HuH-7.5 (cell line): ENCODE data around the gene S100P.
A peak's percentile ranks its signal among the peaks of the same experiment; 100 is the strongest.
"Not testable (repeated sequence)": the region's sequence is repeated elsewhere in the genome, so short reads cannot be mapped to it uniquely, and the experiment has no call there.

Experiments
- DNase-seq: peaks from one replicate; pipeline ENCODE4 v3.0.0; 2011; ENCODE audit warnings: low spot score

S100P gene

DNA sequence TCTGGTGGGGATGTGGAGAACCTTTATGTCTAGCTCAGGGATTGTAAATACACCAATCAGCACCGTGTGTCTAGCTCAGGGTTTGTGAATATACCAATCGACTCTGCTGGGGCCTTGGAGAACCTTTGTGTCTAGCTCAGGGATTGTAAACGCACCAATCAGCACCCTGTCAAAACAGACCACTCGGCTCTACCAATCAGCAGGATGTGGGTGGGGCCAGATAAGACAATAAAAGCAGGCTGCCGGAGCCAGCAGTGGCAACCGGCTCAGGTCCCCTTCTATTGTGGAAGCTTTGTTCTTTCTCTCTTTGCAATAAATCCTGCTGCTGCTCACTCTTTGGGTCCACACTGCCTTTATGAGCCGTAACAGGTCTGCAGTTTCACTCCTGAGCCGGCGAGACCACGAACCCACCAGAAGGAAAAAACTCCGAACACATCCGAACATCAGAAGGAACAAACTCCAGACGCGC lies 20.5 kb upstream of the S100P start:
- DNase-seq = not testable (repeated sequence)

DNA sequence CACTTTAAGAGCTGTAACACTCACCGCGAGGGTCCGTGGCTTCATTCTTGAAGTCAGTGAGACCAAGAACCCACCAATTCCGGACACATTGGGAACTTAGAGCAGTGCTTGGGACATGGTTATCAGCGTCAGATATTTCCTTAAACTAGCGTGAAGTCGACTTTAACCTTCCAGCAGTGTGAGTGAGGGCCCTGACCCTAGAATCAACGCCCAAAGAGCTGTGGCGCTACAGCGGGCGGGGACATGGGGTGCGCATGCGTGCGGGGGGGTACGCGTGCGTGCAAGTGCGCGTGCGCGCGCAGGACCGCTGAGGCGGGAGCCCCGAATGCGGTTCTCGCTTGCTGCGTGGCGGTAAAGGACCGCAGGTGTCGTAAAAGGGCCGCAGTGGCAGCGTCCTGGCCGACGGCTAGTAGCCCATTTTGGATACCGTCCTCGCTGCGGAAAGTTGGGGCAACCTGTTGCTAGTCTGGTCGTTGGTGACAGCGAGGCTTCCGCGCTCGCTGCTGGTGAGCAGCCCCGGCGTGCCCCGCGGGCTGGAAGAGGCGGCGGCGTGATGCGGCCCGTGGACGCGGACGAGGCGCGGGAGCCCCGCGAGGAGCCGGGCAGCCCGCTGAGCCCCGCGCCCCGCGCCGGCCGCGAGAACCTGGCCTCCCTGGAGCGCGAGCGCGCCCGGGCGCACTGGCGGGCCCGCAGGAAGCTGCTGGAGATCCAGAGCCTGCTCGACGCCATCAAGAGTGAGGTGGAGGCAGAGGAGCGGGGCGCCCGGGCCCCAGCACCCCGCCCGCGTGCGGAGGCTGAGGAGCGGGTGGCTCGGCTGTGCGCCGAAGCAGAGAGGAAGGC lies 19.8 kb upstream of the S100P start:
- peak; percentile 99 for DNase-seq

DNA sequence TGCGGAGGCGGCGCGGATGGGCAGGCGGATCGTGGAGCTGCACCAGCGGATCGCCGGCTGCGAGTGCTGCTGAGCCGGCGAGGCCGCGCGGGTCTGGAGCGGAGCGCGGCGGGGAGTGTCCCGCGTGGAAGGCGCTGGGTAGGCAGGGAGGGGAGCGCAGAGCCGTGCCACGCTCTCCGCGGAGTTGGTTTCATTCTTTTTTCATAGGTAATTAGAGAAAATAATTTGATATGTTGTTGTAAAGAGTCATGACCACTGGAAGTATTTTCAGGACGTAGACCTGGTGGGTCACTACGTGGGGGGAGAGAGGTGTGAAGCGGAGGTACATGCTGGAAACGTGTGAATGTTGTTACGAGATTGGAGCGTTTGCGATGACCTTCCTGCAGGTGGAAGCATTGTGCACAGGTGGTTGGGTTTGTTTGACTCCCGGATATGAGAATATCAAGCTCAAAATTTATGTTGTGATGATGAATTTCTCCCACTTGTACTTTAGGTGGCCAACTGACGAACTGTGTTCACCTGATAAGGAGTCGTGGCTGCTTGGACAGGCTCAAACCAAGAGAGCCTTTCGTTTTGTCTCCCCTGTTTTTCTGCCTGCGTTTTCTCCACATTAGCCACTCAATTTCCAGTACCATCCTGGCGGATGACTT lies 19.1 kb upstream of the S100P start:
- DNase-seq = peak; percentile 77

DNA sequence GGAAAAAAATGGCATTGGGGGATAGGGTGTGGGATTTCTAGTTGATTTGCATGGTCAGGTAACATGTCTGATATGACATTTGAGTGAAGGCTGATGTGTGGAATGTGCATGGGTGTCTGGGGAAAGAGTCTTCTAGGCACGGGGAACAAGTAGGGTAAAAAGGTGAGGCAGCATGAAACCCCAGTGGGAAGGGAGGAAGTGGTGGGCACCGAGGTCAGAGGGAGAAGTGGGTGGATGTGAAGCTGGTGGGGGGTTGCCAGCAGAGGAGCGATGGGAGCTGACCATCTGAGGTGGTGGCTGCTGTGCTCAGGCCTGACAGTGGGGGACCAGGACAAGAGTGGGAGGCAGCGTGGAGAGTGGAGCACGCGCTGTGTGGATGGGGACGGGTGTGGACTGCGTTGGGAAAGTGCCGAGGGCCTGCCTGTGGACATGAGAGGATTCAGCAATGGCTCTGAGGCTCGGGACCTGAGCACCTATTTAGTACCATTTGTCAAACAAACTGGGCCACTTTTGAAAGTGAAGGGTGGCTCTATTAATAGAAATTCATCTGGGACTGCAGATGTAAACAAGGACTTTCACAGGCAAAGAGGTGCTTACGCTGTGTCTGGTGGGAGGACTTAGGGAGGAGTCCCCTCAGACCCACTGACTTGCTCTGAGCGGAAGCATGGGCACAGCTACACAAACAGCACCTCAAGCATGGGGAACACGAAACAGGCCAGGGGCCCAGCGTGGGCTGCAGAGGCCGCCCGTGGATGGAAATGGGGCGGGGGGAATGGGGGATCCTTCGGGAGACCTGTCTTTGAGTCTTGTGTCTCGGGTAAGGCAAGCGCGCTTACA lies 16.7 kb upstream of the S100P start:
- DNase-seq = no peak

DNA sequence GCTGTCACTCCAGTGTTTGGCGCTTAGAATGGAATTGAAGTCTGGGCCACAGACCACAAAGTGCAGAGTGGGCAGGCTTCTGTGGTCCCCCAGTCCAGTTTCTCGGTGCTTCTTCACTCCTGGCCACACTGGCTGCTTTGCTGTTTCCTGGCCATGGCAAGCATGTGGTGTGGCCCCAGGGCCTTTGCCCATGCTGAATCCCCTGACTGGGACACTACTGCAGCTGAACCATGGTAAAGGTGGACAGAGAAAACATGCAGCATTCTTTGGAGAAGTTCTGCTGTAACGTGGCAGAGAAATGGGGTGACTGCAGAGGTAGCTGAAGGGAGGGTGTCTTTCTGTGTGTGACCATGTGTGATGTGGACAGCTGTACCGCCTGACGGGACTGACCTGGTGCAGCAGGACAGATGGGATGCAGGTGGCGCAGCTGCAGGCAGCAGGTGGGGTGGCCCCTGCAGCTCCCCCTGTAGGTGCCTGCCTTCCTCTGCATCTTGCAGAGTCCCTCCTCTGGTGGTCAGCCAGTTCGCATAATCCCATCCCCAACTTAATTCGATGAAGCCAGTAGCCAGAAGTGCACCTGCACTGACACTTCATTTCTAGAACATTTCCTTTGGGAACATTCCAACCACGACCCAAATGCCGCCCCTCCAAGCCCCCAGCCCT lies 13.2 kb upstream of the S100P start:
- no peak for DNase-seq

DNA sequence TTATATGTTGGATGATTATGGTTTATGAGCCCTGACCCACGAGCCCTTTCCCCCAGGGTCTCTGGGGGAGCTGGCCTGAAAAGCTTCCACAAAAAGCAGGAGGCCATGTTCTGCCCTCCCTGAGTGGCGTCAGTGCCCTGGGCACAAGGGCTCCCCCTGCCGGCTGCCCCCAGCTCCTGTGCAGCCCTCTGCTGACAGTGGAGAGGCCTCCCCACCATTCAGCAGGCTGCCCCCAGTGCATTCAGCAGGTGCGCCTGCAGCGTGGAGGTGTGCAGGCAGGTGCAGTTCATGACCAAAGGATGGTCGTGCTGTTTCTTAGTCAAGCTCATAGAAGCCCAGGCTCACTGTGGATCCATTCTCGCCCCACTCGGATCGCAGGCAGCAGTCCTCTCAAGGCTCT lies 12.5 kb upstream of the S100P start:
- no peak for DNase-seq

DNA sequence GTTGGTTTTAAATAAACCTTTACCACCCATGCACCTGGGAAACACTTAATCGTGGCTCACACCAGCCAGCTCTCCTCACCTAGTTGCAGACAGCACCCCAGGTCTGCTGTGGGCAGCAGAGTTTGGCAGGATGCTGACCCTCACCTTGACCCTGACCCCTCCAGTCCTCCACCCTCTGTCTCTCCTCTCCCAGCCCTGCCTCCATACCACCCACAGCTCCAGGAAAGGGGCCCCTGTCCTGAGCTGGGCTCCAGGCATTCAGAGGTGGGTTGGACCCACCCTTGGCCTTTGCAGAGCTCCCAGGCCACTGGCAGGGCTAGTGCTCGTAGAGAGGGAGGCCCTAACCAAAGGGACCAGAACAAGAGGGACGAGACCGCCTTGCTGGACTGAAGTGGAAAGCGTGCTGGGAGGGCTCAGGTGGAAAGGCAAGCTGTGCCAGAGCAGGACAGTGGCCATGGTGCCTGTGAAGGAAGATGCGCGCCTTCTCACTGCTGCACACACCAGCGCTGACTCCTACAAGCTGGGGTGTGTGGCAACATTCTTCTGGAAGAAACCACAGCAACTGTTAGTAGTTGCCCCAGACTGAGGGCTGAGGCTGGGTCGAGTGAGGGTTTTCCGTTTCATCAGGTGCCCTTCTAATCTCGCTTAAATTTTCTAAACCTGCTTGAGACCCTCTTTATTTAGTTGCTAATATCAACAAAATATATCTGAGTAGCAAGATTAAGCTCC lies 10.7 kb upstream of the S100P start:
- DNase-seq = no peak

DNA sequence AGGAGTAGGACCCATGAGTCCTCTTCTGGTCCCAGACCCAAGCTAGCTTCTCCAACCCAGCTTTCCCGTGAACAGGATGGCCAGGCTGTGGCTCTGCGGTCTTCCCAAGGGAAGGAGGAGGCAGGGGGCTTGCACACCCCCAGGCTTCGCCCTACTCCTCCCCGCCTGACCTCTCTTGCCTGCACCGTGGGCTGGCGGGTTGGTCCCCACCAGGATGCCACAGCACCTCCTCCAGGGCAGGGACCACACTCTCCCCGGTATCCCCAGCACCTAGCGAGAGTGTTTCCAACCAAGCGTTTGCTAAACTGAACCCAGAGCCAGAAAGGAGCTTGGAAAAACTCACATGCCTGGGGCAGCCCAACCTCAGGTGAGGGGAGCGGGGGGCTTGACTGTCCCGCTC lies 9.0 kb upstream of the S100P start:
- no peak for DNase-seq

DNA sequence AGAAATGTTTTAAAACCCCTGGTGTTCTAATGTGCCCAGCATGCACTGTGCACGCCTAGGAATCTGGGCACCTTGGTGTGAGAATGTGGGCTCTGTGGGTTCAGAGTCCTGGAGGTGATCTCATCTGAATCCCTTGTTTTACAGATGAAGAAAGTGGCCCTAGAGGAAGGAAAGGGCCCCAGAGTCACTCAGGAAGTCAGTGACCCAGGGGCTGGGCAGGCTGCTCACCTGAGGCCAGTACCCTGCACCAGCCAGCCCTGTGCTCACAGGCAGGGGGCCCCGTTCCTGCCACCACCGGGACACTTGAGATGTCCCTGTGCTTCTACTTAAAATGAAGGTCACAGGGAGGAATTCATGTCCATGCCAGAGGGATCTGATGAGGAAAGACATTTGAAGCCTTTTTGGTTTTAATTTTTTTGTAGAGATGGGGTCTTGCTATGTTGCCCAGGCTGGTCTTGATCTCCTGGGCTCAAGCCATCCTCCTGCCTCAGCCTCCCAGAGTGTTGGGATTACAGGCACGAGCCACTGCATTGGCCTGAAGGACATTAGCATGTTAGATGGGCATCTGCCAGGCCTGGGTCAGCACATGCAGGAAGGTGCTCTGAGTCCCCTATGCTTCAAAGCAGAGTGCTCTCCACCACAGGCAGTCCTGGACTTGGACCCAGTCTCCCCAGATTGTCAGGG lies 7.4 kb upstream of the S100P start:
- no peak for DNase-seq

DNA sequence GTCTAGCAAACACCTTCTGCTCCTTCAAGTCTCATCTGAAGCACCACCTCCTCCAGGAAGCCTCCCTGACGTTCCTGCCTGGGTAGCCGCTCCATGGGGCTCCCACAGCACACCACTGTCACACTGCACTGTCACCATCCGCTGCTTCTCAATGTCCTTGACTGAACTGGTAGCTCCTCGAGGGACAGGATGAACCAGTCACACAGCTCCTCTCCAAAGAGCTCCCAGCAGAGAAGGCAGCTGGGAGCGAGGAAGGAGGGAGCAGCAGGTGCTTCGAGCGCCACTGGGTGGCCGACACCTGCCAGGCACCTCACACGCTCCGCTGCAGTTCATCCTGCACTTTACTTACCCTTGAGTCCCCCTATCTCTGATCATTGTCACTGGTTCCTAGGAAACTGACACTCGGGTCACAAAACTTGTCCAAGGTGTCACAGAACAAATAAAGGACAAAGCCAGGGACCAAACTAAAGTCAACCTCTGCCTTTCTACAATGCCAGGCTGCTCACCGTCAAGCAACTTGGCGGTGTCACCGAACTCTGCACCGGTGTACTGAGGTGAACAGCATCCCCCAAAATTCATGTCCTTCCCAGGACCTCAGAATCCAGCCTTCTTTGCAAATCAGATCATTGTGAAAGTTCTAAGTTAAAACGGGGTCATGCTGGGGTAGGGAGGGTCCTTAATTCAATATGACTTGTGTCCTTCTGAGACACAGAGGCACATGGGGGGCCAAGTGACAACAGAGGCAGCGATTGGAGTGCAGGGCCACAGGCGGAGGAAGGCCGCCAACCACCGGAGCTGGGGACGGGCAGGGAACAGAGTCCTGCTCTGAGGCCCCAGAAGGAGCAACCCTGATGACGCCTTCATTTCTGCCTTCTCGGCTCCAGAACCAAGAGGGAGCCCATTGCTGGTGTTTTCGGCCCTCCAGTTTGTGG lies 5.5 kb upstream of the S100P start:
- DNase-seq = no peak

DNA sequence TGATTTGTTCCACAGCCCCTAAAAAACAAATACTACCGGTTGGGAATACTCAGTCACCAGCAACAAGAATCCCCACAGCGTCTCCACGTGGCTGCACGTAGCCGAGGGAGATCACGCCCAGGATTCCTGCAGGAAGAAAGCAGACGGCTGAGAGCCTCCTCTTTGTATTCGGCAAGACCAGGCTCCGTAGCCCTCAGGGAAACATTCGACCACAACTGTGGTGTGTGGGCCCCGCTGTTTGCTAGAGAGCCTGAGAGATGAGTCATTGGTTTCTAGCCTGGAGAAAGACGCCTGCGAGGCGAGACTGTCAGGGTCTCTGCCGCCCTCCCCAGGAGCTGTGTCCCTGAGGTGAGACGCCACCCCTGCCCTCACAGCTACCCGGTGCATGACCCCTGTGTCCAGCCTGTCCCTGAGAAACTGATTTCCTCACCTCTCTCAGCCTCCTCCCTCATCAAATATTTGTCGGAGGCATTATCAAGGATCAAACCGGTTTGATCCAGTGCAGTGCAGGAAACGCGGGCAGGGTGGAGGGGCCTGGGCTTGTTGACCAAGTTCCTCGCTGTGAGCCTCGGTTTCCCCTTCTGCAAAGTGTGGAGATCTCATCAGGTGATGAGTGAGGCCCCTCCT lies 4.7 kb upstream of the S100P start:
- DNase-seq = peak; percentile 77

DNA sequence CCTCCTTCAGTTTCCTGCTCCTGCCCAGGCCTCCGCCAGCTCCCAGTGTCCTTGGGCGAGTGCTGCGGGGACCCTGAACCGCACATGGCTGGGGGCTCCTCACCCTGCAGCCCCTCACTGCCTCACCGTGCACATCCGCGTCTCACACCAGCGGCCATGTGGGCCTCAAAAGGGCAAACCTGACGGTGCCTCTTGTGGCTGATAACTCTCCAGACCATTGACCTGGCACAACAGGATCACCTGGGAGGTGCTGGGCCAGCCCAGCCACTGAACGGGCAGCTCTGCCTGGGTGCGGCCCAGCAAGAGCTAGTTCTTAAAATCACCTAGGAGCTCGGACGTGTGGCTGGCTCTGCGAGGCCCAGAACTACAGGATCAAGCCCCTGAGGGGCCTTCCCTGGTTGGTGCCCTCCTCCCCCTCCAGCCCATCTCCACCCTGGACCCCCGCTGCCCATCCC lies 4.1 kb upstream of the S100P start:
- no peak for DNase-seq

DNA sequence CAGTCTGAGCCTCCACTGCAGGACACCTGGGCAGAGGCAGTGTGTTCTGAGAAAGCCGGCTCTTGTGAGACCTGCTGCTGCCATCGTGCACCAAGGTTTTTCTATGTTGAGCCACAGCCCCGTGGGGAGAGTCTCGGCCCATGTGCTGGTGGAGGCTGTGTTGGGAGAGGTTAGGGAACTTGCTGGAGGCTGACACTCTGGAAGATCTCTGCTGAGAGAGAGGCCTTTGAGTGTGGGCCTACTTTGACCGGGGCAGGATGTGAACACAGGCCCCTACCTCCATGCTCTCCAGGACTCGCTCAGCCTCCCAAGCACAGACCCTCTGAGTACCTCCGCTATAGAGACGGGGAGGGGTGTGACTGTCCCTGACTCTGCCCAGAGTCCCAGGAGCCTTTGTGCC lies 1.3 kb upstream of the S100P start:
- no peak for DNase-seq

DNA sequence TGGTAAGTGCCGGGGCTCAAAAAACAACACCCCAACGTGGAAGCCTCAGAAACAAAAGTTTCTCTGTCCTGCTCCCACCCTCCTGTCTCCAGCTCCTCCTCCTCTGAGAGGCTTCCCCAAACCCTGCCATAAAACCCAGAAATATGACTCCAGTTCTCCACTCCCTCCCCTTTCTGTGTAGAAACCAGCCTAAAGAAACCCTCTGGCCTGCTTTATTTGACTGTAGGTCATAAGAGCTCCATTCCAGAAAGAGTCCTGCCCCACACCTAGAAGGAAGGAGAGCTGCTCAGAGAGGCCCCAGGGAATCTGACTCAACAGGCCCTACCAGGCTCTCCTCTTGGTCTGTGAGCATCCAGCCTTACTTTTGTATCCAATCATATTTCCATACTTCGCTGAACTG lies 872 bp upstream of the S100P start:
- DNase-seq = no peak

DNA sequence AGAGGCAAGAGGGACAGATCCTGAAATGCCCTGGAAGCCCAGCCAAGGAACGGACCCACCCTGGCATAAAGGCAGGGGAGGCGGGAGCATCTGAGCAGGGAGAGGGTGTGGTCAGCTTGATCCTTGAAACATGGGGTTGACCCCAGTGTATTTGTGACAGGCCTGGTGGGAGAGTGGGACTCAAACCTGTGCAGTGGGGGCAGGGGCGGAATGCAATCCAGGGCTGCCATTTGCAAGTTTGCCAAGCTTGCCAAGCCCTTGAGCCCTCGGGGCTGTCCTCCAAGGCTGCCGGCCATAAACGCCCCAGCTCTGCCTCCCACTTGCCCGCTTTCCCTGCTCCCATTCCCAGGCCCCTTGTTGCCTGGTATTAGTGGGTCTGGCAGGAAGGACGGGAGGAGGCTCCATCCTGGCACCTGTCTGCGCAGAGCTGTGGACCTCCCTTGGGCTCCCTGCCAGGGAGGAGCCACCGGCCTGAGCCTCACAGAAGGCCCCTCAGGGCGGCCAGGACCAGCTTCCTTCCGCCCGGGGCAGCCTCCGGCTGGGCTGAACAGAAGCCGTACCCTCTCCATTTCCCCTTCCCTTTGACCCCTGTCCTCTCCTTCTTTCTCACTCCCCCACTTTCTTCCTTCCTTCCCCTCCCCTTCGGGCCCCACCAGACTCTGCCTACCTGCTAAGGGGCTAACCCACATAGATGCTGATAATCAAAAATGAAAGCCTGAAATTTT lies 661 bp downstream of the S100P start:
- no peak for DNase-seq

DNA sequence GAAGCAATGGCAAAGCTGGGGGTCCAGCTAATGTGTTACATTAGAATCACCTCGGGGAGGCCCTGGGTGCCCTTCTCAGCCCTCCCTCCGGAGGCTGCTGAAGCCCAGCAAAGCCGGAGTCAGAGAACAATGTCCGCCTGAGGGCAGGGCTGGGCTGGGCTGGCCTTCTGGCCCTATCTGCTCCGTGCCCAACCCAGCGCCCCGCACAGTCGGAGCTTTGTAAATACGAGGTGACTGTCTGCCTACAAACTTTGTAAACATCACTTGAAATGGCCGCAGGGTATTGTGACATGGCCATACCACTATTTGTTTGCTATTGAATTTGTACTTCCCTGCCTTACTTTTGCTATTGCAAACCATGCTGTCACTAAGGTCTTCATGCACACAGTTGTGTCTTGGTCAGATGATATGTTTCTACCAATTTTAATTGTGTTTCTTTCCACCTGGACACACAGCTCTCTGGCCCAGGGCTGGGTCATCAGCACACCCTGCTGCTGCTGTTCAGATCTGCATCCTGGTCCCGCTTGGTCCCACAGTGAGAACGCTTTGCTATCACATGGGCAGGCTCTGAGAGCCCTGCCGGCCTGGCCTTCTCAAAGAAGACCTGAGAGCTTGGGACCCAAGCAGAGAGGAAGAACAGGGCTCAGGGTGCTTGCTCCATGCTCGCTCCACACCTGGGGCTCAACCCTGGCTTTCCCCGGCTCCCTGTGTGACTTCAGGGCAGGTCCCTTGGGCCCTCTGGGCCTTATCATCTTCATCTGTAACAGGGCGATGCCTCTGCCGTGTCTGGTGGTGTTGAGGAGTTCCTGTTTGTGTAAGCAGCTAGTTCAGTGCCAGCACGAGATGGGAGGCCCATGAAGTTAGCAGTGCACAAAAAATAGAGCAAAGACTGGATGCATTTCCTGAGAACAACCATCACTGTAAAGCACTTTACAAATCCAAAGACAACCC lies 2.3 kb downstream of the S100P start:
- peak; percentile 80 for DNase-seq

DNA sequence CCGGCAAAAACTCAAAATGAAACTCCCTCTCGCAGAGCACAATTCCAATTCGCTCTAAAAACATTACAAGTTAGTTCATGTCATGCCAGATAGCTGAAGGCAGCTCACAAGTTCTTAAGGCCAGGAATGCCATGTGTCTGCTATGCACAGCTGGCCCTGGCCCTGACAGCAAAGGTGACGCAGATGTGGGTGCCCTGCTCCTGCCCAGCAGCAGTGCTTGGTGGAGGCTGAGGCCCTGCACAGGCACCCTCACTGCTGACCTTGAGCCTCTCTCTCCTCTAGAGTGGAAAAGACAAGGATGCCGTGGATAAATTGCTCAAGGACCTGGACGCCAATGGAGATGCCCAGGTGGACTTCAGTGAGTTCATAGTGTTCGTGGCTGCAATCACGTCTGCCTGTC lies 2.9 kb downstream of the S100P start:
- DNase-seq = no peak
